Limb (tissue), 2 donors: ENCODE data around the gene PCDH15.
A peak's percentile ranks its signal among the peaks of the same experiment; 100 is the strongest.

Source experiments
- DNase-seq, 2 donors: peaks; one replicate each; pipeline ENCODE4 v3.0.0-alpha.2; 2016; ENCODE audit errors: extremely low spot score in 2 of 2

PCDH15 gene

DNA sequence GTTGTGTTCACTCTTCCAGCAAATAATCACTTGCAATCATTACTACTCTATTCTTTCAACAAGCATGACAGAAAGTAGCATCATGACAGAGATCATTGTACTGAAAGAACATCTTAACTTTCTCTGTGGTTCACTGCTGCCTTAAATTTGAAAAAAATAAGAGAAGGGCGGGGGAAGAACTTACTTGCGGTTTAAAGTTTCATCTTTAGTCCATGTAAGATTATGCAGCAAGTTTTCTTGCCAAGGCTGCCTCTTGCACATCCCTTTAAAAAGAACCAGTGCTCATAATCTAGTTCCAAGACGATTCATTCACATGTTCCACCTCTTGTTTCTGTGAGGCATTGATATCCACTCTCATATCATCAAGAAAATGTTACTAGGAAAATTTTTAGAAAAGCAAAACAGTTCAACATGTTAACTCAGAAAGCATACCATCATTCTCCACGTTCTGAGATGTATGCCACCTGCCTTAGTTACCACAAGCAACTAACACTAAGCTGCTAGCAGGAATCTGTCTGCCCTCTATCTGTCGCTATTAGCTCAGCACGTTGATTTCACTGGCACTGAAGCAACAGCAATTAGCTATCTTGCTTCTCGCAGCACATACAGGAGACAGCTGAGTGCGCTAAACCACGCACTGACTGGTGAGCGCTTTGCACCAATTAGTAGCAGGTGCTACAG, at the start of gene PCDH15:
PCDH15 (minus strand) TSS at position 491 of the 681 bp plus-strand sequence. CDS start 136,969 bp downstream, outside the sequence.
- DNase-seq = peak; percentile 45 to 61

- DNase-seq = no peak
Measured at GRCh38 chr10:54843932-54844331, 42.9 kb upstream of the PCDH15 start.

DNA sequence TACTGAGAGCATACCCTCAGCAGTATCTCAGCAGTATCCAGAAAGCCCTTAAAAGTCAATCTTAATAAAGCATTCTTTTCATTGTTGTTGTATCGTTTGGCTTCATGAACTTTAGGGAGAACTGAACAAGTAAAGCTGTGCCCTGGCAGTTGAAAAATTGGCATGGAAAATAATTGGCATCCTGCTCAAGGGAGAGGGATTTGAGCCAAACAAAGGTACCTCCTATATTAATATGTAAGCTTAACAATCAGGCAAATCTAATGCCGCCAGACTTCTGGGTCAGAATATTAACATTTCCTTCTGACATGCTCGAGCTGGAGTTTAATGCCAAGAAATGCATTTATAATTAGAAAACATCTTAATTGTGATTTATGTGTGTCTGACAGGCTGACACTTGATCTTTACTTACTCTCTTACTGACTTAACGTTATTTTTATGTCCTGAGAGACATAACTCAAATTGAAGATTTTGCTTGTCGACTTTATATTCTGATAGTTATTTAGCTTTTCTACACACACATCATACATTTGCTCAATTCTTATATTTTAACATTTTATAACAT, 42.1 kb upstream of the PCDH15 start:
- DNase-seq = no peak

DNA sequence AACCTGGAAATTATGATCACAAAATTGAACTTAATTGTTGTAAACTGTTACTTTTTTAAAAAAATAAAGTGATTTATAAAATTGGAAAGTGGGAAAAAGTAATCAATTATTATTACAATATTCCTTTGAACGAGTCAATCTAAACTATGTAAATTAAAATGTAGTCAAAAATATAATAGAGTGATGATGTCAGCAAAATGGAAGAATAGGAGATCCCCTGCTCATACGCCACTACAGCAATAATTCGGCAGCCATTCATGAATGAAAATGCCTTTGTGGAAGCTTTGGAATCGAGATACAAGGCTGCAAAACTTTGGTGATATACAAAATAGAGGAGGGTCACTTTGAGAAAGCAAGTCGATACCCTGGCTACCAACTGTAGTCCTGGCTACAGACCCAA, 36.4 kb upstream of the PCDH15 start:
- DNase-seq = no peak

- DNase-seq = no peak
Measured at GRCh38 chr10:54833029-54833428, 32.0 kb upstream of the PCDH15 start.

DNA sequence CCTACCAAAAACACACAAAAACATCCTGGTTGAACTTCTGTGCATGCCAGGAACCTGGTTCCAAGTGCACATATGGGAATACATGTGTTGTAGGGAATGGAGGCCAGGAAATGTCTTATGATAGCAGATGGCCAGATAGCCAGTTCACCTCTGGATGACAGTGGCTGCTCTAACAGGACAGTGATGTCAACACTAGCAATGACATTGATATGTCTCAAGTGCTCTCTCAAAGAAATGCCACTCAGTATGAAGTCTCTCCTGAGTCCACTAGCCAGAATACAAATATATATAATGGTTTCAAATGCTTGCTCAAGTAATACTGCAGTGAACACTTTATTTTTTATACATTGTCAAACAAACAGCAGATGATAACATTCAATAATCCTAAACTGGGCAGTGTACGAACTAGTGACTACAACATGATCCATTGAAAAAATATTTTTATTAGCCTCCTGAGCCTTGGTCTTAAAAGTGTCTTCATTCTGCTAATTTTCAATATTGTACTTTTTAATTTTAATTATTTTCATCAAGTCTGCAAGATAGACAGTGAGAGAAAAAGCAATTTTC, 26.0 kb upstream of the PCDH15 start:
- DNase-seq = no peak

- no peak for DNase-seq
Measured at GRCh38 chr10:54815583-54815982, 14.6 kb upstream of the PCDH15 start.

DNA sequence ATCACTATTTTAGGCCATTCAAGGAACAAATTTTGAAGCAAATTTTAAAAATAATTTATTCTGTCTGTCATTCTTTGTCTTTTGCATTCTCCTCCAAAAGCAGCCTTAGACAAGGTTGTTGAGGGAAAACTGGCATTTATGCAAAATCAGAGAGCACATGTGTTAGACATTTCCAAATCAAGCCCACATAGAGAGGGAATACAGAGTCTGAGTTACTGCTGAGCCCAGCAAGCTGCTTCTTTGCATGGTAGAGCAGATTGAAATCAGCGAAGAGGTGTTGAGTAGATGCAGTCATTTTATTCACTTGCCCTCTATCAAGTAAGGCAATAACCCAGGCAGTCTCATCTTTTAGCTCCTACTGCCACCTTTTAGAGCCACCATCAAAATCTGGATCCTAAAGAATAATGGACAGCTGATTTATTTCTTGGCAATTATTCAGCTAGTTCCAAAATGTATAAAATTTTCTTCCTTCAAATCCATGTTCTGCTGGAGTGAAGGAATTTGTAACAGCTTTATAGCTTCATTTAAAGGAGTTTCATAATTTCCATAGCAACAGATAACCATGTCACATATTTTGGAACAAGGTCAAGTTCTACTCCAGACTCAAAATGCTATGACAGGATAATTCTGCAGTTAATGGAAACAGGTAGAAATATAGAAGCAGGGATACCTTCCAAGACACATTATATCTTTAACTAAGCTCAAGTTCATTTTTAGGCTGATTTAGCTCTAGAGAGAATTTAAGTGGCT, 7.3 kb upstream of the PCDH15 start:
- DNase-seq = peak in 1 of 2 donors; percentile 19

GRCh38 chr10:54799506-54799905, 1.5 kb downstream of the PCDH15 start:
- DNase-seq = no peak

GRCh38 chr10:54797636-54798321, 3.3 kb downstream of the PCDH15 start:
- no peak for DNase-seq

DNA sequence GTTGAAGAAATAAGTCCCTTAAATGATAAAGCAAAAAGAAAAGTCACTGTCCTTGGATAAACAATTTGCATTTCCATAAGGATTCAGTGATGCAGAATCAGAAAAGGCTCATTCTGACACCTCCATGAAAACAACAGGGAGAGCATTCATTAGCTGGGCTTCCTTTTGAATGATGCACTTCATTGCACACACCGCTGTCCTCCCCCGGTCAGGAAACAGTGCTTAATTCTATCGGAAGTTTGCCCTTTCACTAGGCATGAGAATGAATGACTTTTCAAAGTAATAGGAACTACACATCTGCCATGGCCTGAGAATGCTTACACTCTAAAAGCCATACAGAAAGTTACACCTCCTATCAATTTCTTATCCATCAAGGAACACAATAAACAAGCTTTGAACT, 4.2 kb downstream of the PCDH15 start:
- DNase-seq = no peak

DNA sequence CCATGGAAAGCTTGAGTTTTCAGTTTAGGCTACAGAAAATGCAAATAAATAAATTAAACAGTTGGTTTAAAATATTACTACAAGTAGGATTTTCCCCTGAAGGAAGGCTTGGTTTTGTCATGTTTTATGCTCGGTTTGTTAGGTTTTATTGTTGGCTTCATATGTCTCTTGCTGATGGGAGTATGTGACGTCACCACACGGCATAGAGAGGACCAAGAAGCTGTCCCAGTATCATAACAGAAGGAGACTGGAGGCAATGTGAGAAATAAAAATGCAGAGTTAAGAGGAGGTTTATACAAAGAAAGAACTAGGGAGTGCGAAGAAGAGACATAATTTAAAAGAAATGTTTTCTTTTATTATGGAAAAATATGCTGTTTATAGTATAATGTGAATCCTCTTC, 24.4 kb downstream of the PCDH15 start:
- DNase-seq = no peak

DNA sequence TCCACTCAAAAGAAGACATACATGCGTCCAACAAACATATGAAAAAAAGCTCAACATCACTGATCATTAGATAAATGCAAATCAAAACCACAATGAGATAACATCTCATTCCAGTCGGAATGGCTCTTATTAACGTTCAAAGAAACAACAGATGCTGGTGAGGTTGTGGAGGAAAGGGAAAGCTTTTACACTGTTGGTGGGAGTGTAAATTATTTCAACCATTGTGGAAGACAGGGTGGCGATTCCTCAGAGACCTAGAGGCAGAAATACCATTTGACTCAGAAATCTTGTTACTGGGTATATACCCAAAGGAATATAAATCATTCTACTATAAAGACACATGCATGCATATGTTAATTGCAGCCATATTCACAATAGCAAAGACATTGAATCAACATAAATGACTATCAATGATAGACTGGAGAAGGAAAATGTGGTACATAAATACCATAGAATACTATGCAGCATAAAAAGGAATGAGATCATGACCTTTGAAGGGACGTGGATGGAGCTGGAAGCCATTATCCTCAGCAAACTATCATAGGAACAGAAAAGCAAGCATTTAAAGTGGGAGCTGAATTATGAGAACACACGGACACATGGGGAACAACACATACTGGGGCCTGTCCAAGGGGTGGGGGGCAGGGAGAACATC, 28.4 kb downstream of the PCDH15 start:
- no peak for DNase-seq

DNA sequence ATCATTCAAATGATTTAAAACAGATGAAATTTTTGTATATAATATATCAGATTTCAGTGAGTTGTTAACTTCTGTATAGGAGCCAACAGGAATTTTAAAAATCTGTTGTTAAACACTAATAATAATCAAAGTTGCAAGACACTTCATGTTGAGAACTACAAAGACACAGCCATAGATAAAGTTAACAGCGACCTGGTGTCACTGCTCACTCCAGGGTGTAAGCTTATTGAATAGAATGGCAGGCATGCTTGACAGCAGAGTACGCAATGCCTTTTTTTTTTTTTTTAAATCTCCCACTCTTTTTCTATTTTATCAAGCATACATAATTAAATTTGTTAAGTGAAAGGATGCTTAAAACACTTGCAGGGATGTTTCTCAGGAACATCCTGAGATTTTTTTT, 32.0 kb downstream of the PCDH15 start:
- no peak for DNase-seq

- no peak for DNase-seq
Measured at GRCh38 chr10:54758791-54759190, 42.2 kb downstream of the PCDH15 start.

GRCh38 chr10:54749623-54750022, 51.4 kb downstream of the PCDH15 start:
- DNase-seq = no peak

DNA sequence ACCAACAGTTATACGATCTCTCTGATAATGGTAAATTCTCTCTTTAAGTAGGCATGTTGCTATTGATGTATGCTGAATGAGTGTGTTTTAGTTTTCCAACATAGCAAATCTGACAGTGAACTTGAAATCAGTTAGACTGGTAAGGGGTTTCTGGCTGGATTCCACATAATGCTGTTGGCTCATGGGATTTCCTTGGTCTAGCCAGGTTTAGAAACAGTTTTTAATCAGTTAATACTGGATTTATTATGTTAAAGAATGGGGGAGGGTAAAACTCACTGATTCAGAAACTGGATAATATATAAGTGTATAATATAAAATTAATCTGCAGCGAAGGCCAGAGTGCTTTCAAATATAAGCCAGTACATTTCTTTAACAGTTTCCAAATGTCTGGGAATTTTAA, 55.6 kb downstream of the PCDH15 start:
- DNase-seq = no peak

DNA sequence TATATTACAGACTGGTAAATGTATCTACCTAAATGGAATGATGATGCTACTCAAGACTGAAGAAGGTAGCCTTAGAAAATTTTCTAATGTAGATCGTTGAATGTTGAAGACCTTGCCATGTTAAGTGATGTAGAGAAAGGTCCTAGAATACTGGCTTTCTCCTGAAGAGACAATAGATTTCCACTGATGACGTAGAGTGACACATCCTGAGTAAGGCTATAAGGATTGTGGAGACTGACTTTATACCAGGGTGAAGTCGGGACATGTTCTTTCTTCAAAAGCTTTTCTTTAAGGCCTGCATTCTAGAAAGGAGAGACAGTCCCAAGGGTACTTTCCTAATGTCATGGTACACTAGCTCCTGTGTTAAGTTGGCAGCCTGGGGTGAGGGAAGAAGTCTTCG, 58.6 kb downstream of the PCDH15 start:
- no peak for DNase-seq

DNA sequence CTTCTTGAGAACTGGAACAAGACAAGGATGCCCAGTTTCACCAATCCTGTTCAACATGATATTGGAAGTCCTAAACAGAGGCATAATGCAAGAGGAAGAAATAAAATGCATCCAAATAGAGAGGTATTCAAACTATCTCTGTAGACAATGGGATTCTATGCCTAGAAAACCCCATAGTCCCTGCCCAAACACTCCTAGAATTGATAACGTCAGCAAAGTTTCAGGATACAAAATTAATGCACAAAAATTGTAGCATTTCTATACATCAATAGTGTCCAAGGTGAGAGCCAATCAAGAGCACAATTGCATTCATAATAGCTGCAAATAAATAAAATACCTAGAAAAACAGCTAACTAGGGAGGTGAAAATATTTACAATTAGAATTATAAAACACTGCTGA, 72.5 kb downstream of the PCDH15 start:
- no peak for DNase-seq

- DNase-seq = no peak
Measured at GRCh38 chr10:54722075-54722474, 79.0 kb downstream of the PCDH15 start.

DNA sequence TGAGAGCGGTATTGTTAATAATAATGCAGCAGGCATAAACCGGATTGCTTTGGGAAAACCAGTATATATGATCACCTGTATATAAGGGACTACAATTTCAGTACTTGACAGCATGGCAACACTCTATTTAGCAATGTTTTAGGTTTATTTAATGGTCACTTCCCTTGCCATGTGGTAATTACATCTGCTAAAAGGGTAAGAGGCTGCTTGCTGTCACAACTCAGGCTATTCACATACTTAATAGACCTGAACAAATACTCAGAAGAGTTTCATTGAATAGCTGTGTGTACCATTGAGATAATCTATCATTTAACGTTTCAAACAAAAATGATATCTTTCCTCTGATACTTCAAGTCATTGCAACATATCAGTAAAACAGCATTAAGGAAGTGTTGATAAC, 90.1 kb downstream of the PCDH15 start:
- DNase-seq = no peak
